ENCODE measurements around the gene DSCAM.
"Not testable (repeated sequence)": the region's sequence is repeated elsewhere in the genome, so short reads cannot be mapped to it uniquely, and the experiment has no call there.

DSCAM gene

GRCh38 chr21:40846587-40847411 is at the start of gene DSCAM:
Gene DSCAM (minus strand): TSS chr21:40847158. CDS start chr21:40846661, 497 bp downstream.
- peak; percentile 25 for DNase-seq

GRCh38 chr21:40895697-40896096 is 48.7 kb upstream of the DSCAM start:
- DNase-seq = not testable (repeated sequence)

GRCh38 chr21:40886931-40887330 is 40.0 kb upstream of the DSCAM start:
- DNase-seq = no peak

- no peak for DNase-seq
Observed at GRCh38 chr21:40886006-40886405, 39.0 kb upstream of the DSCAM start.

GRCh38 chr21:40882192-40882915 is 35.4 kb upstream of the DSCAM start:
- DNase-seq = no peak

GRCh38 chr21:40881767-40882166 is 34.8 kb upstream of the DSCAM start:
- DNase-seq = no peak

GRCh38 chr21:40871099-40871498 is 24.1 kb upstream of the DSCAM start:
- no peak for DNase-seq

GRCh38 chr21:40863839-40864238 is 16.9 kb upstream of the DSCAM start:
- no peak for DNase-seq

GRCh38 chr21:40858517-40858916 is 11.6 kb upstream of the DSCAM start:
- no peak for DNase-seq

GRCh38 chr21:40853956-40854688 is 7.2 kb upstream of the DSCAM start:
- DNase-seq = no peak

GRCh38 chr21:40852563-40852962 is 5.6 kb upstream of the DSCAM start:
- DNase-seq = no peak

- DNase-seq = no peak
Observed at GRCh38 chr21:40851749-40852148, 4.8 kb upstream of the DSCAM start.

GRCh38 chr21:40850071-40850470 is 3.1 kb upstream of the DSCAM start:
- DNase-seq = no peak

GRCh38 chr21:40847951-40848350 is 993 bp upstream of the DSCAM start:
- DNase-seq = no peak

GRCh38 chr21:40846103-40846502 is 855 bp downstream of the DSCAM start:
- no peak for DNase-seq

- DNase-seq = peak; percentile 22
Observed at GRCh38 chr21:40845441-40845995, 1.4 kb downstream of the DSCAM start.

GRCh38 chr21:40844935-40845334 is 2.0 kb downstream of the DSCAM start:
- no peak for DNase-seq

- DNase-seq = no peak
Observed at GRCh38 chr21:40842197-40842552, 4.8 kb downstream of the DSCAM start.

GRCh38 chr21:40841524-40842196 is 5.3 kb downstream of the DSCAM start:
- peak; percentile 85 for DNase-seq

GRCh38 chr21:40840401-40841125 is 6.4 kb downstream of the DSCAM start:
- DNase-seq = no peak

GRCh38 chr21:40839521-40839920 is 7.4 kb downstream of the DSCAM start:
- DNase-seq = no peak

GRCh38 chr21:40837456-40837855 is 9.5 kb downstream of the DSCAM start:
- no peak for DNase-seq

All from NCI-H1436 (cell line).